ENCODE measurements around the gene PTGDS.

The PTGDS gene

GRCh38 chr9:136991993-136992818 is 14.9 kb downstream of the PTGDS start, which contains the start of gene PAXX:
Gene PAXX, plus strand, starts transcription at chr9:136992422. Its CDS starts 22 bp downstream, at chr9:136992444.
- TF ChIP-seq, protein P1, sequence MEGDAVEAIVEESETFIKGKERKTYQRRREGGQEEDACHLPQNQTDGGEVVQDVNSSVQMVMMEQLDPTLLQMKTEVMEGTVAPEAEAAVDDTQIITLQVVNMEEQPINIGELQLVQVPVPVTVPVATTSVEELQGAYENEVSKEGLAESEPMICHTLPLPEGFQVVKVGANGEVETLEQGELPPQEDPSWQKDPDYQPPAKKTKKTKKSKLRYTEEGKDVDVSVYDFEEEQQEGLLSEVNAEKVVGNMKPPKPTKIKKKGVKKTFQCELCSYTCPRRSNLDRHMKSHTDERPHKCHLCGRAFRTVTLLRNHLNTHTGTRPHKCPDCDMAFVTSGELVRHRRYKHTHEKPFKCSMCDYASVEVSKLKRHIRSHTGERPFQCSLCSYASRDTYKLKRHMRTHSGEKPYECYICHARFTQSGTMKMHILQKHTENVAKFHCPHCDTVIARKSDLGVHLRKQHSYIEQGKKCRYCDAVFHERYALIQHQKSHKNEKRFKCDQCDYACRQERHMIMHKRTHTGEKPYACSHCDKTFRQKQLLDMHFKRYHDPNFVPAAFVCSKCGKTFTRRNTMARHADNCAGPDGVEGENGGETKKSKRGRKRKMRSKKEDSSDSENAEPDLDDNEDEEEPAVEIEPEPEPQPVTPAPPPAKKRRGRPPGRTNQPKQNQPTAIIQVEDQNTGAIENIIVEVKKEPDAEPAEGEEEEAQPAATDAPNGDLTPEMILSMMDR (IDR thresholded peaks at IDR 0.05; ENCODE audit: low read depth, low read length) = no peak
- H3K4me3 ChIP-seq (ENCODE audit: low read depth, low read length) = peak within 1 kb of the TSS; percentile 79

DNA sequence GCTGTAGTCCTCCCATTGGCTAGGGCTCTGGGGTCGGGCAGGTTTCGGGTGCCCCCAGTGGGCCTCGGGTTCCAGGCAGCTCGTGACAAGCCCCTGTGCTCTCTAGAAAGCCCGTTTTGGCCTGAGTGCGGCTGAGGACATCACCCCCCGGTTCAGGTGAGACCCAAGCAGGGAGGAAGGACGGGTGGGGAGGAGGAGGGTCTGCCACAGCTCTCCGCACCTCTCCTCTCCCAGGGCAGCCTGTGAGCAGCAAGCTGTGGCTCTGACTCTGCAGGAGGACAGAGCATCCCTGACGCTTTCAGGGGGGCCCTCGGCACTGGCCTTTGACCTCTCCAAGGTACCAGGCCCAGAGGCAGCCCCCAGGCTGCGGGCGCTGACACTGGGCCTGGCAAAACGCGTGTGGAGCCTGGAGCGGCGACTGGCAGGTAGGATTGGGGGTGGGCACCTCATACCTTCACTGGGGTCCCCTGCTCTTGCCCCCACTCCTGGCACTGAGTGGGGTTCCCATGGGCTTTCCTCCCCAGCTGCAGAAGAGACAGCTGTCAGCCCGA is 15.6 kb downstream of the PTGDS start:
- TF ChIP-seq, protein P1 (IDR thresholded peaks at IDR 0.05; ENCODE audit: low read depth, low read length) = no peak
- peak overlapping the region; percentile 79 for H3K4me3 ChIP-seq (ENCODE audit: low read depth, low read length)

DNA sequence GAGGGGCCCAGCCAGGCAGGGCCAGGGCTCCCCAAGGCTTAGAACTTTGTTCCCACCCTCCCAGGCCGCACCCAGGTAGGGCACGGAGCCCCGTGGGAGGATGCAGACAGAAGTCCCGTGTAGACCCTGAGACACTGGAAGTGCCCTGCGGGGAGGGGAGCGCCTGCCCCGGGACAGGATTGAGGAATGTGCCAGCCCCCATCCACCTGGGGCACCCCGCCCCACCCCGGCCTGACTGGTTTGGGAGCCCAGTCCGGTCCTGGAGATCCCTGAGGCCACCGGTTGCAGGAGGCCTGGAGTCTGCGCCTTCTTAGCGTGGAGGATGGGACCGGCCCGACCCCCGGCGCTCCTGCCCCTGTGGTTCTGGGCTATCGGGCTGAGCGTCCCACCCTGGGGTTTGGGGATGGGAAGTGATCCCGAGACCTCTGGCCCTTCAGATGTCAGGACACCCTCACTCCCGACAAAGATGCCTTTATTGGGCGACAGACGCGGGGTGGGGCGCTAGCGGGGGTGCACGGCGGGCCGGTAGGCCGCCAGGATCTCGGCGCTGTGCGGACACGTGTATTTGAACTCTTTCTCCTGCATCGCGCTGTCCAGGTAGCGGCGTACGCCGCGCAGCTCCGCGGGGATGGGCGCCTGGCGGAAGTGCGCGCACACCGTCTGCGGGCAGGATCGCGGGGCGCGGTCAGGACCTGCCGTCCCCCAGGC is 17.0 kb downstream of the PTGDS start:
- no peak overlapping the region for H3K4me3 ChIP-seq (ENCODE audit: low read depth, low read length)
- TF ChIP-seq, protein P1 (IDR thresholded peaks at IDR 0.05; ENCODE audit: low read depth, low read length) = no peak

- H3K4me3 ChIP-seq (ENCODE audit: low read depth, low read length) = no peak overlapping the region
- TF ChIP-seq, protein P1 (IDR thresholded peaks at IDR 0.05; ENCODE audit: low read depth, low read length) = no peak
Measured at GRCh38 chr9:136994888-136995230, 17.6 kb downstream of the PTGDS start.

DNA sequence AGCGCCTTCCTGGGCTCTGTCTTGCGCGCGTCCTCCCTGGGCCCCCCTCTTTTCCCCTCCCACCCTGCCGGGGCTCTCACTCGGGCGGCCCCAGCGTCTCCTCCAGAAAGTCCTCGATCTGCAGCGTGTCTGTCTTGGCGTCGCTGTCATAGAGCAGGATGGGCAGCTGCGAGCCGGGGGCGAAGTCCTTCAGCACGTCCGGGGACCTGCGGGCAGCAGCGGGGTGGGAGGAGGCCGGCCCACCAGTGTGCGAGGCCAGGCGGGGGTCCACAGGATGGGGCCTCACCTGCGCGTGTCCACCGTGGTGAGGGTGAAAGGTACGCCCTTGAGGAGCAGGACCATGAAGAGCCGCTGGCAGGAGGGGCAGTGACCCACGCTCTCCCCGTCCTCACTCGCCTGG is 18.1 kb downstream of the PTGDS start:
- TF ChIP-seq, protein P1 (IDR thresholded peaks at IDR 0.05; ENCODE audit: low read depth, low read length) = no peak
- H3K4me3 ChIP-seq (ENCODE audit: low read depth, low read length) = no peak overlapping the region

DNA sequence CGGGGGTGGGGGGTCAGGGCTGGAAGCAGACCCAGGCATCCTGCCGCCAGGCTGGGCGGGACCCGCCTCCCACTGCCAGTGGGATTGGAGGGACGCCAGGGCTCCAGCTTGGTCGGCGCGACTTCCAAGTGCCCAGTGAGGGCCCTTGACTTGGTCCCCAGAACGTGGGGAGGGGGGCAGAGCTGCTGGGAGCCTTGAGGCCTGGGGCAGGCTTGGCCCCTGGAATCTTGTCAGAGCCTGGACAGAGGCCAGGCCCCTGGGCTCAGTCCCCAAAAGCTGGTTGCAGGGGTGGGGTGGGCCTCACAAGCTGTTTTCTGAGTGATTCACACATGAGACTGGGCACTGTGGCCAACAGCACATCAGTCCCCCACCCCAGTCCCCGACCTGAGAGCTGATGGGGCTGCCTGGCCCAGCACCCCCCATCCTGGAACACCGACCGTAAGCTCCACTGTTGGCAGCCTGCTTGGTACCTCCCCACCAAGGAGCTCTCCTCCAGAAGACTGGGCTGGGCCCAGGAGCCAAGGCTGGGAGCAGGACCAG is 18.5 kb downstream of the PTGDS start:
- no peak overlapping the region for H3K4me3 ChIP-seq (ENCODE audit: low read depth, low read length)
- TF ChIP-seq, protein P1 (IDR thresholded peaks at IDR 0.05; ENCODE audit: low read depth, low read length) = no peak

Measured in WI38 (cell line).